Measurements from ENCODE around the gene TAS2R1. TPM values are rescaled to one million over a fixed set of nuclear protein-coding genes. Genes with fewer than 3 reads are reported as not detected.

The TAS2R1 gene
- total RNA-seq, 1 experiment from 2014 or later = not detected

DNA sequence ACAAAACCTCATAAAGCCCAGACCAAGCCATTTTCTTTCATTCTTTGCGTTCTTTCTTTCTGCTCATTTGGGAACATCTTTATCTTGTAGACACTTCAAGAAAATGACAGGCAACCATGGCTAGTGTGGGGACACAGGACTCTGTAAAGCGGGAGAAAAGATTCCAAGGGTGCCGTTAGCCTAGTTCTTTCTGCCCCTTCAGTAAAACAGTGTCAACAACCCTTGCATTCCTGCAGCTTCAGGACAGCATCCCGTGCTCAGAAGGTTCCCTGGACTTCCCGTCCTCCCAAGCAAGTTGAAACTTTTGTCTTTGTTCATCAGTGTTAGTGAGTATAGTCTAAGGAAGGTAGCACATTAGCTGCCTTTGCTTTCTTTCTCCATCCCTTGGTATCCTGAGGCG, 41.9 kb downstream of the TAS2R1 start:
- RAD21 ChIA-PET (ENCODE audit: low non-redundant PET in 1 of 2, low total read pairs in 2 of 2, uncharacterized antibody in 2 of 2, unreplicated experiment in 2 of 2) = no interaction called here
- BruUV-seq (replicated peaks) = no TSS peak
- Histone ChIP-seq H3K4me3 (replicated peaks in 1 of 2; ENCODE audit: low read depth in 1 of 2, low read length in 2 of 2) (no peak overlapping the region), H2AFZ (ENCODE audit: low read depth, low read length, poor library complexity, severe bottlenecking) (no peak overlapping the region), H3K4me1 (ENCODE audit: control insufficient read depth in 1 of 2, insufficient read depth in 2 of 2, low read length in 2 of 2) (no peaks in the 10 kb centered on the region), H3K36me3 (ENCODE audit: control insufficient read depth in 1 of 2, insufficient read depth in 2 of 2, low read length in 2 of 2) (no peaks in the 10 kb centered on the region), H3K9ac (ENCODE audit: low read length) (no peak overlapping the region), H3K9me2 (ENCODE audit: insufficient read depth) (no peaks in the 10 kb centered on the region), H3K27me3 (ENCODE audit: insufficient read depth, low read length) (no peaks in the 10 kb centered on the region), H3K4me2 (ENCODE audit: low read length) (no peak overlapping the region), H3K27ac (ENCODE audit: low read depth, low read length) (no peak overlapping the region), H3K9me3 (ENCODE audit: control insufficient read depth in 1 of 2, insufficient read depth in 1 of 2, low read depth in 1 of 2, low read length in 2 of 2) (peaks cover 0 to 7% of the 10 kb centered on the region in 2 experiments; a peak in 2 of 4 replicates), H4K20me1 (ENCODE audit: insufficient read depth) (no peaks in the 10 kb centered on the region), H3K79me2 (ENCODE audit: insufficient read depth, low read length) (no peaks in the 10 kb centered on the region)
- POLR2A ChIA-PET = no interaction called here
- CTCF ChIA-PET = no interaction called here
- TF ChIP-seq ZNF274 (IDR thresholded peaks at IDR 0.05; ENCODE audit: low read depth, low read length) = no peak
- TF ChIP-seq POLR2A (IDR thresholded peaks at IDR 0.05; ENCODE audit: borderline replicate concordance, extremely low read depth, insufficient read depth, insufficient read length) = no peak
- no peak for TF ChIP-seq POLR2AphosphoS5 (IDR thresholded peaks at IDR 0.05; ENCODE audit: low read depth, low read length)
- no peak for TF ChIP-seq ELF1 (IDR thresholded peaks at IDR 0.05; ENCODE audit: borderline replicate concordance, low read depth)
- TF ChIP-seq SRF (IDR thresholded peaks at IDR 0.05; ENCODE audit: low read depth) = no peak
- TF ChIP-seq EZH2 (IDR thresholded peaks at IDR 0.05) = no peak
- no peak for TF ChIP-seq REST (IDR thresholded peaks at IDR 0.05; ENCODE audit: low read depth)
- no peak for TF ChIP-seq CEBPB (IDR thresholded peaks at IDR 0.05; ENCODE audit: low read depth)
- TF ChIP-seq FOSL1 (IDR thresholded peaks at IDR 0.05; ENCODE audit: low read depth) = no peak
- TF ChIP-seq ZFX (IDR thresholded peaks at IDR 0.05) = no peak
- TF ChIP-seq RAD21 (IDR thresholded peaks at IDR 0.05; ENCODE audit: low read depth) = no peak
- no peak for TF ChIP-seq EGR1 (IDR thresholded peaks at IDR 0.05; ENCODE audit: low read depth)
- TF ChIP-seq SIN3A (IDR thresholded peaks at IDR 0.05; ENCODE audit: low read depth) = no peak
- no peak for TF ChIP-seq CTCF (IDR thresholded peaks at IDR 0.05 in 2 of 3, conservative IDR thresholded peaks at IDR 0.05 in 1 of 3; ENCODE audit: borderline replicate concordance in 1 of 3, insufficient read depth in 1 of 3, low read depth in 2 of 3, low read length in 2 of 3)
- no peak for TF ChIP-seq ATF3 (IDR thresholded peaks at IDR 0.05)
- no peak for TF ChIP-seq TCF7L2 (IDR thresholded peaks at IDR 0.05; ENCODE audit: borderline replicate concordance, extremely low read depth, insufficient read depth, insufficient read length)
- no peak for TF ChIP-seq CBX3 (IDR thresholded peaks at IDR 0.05; ENCODE audit: low read depth)
- TF ChIP-seq, protein P1, sequence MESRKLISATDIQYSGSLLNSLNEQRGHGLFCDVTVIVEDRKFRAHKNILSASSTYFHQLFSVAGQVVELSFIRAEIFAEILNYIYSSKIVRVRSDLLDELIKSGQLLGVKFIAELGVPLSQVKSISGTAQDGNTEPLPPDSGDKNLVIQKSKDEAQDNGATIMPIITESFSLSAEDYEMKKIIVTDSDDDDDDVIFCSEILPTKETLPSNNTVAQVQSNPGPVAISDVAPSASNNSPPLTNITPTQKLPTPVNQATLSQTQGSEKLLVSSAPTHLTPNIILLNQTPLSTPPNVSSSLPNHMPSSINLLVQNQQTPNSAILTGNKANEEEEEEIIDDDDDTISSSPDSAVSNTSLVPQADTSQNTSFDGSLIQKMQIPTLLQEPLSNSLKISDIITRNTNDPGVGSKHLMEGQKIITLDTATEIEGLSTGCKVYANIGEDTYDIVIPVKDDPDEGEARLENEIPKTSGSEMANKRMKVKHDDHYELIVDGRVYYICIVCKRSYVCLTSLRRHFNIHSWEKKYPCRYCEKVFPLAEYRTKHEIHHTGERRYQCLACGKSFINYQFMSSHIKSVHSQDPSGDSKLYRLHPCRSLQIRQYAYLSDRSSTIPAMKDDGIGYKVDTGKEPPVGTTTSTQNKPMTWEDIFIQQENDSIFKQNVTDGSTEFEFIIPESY (IDR thresholded peaks at IDR 0.05; ENCODE audit: extremely low read depth, insufficient replicate concordance, low read length) = no peak
- no peak for TF ChIP-seq EZH2phosphoT487 (IDR thresholded peaks at IDR 0.05; ENCODE audit: borderline replicate concordance)
- intact Hi-C loops (cut with micrococcal nuclease) = no loop called here
- DNase-seq (ENCODE audit: low read depth, low spot score) = no peak
- ATAC-seq = no peak

All from HCT116 (cell line).